NOMO-1 treated with dmso at 0.1 percent for 144 hours (cell line): Measurements from ENCODE around the gene GALNT9.

Experiments used
- DNase-seq: peaks from one replicate; lab custom pipeline; 2025; ENCODE audit not compliant: unreplicated experiment; lab: John Stamatoyannopoulos, UW

Gene GALNT9

GRCh38 chr12:132187646-132188450 lies 141.5 kb downstream of the GALNT9 start:
- no peak for DNase-seq

- no peak for DNase-seq
Observed at GRCh38 chr12:132186857-132187620, 142.3 kb downstream of the GALNT9 start.

- no peak for DNase-seq
Observed at GRCh38 chr12:132186208-132186856, 143.1 kb downstream of the GALNT9 start.

- no peak for DNase-seq
Observed at GRCh38 chr12:132185705-132186104, 143.7 kb downstream of the GALNT9 start.

- DNase-seq: no peak
Observed at GRCh38 chr12:132182711-132183365, 146.6 kb downstream of the GALNT9 start.

- DNase-seq: no peak
Observed at GRCh38 chr12:132182206-132182710, 147.1 kb downstream of the GALNT9 start.

- DNase-seq: no peak
Observed at GRCh38 chr12:132181570-132182200, 147.7 kb downstream of the GALNT9 start.

- DNase-seq: no peak
Observed at GRCh38 chr12:132180648-132181546, 148.5 kb downstream of the GALNT9 start.

- no peak for DNase-seq
Observed at GRCh38 chr12:132179431-132180362, 149.7 kb downstream of the GALNT9 start.

- no peak for DNase-seq
Observed at GRCh38 chr12:132178801-132179401, 150.5 kb downstream of the GALNT9 start.

- peak; percentile 23 for DNase-seq
Observed at GRCh38 chr12:132178316-132178715, 151.1 kb downstream of the GALNT9 start.

- DNase-seq: no peak
Observed at GRCh38 chr12:132176920-132177551, 152.4 kb downstream of the GALNT9 start.

GRCh38 chr12:132176385-132176919 lies 152.9 kb downstream of the GALNT9 start:
- no peak for DNase-seq

- no peak for DNase-seq
Observed at GRCh38 chr12:132175496-132176384, 153.6 kb downstream of the GALNT9 start.

GRCh38 chr12:132174839-132175490 lies 154.4 kb downstream of the GALNT9 start:
- DNase-seq: no peak
